SU-DHL-6 (cell line): ENCODE measurements around the gene MARK3.

Experiments used
- CTCF ChIP-seq: fragments of 200-600 bp; sonication (generic); IDR thresholded peaks from one replicate; pipeline ENCODE4 v1.5.1; 2017; ENCODE audit warnings: antibody characterized with exemption, mild to moderate bottlenecking, low read length, moderate library complexity; ENCODE audit not compliant: insufficient read depth, poor library complexity, severe bottlenecking
- EZH2phosphoT487 ChIP-seq: fragments of 200-600 bp; sonication (generic), shearing (Covaris generic); conservative IDR thresholded peaks from 2 replicates; pipeline ENCODE4 v1.6.1; 2018; ENCODE audit warnings: mild to moderate bottlenecking, antibody characterized with exemption, low read length, moderate library complexity, mixed read lengths

DNA sequence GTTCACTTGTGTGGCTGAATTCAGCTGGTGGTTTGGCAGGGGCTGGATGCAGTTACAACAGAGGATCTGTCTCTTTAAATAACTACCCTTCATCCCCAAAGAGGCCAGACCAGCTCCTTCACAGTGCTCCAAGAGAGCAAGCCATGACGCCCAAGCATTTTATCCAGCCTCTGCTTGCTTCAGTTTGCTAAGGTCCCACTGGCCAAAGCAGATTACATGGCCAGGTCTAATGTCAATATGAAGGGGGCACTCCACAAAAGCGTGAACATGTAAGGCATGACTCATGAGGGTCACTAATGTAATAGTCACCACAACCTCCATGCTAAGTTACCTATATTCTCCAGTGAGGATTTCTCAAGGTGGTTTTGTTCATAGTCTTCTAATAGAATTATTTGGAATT lies 62.9 kb downstream of the MARK3 start:
- TF ChIP-seq CTCF (no peak), EZH2phosphoT487 (no peak)
